ENCODE results near the gene LILRB5.
"Not testable (repeated sequence)": the region's sequence is repeated elsewhere in the genome, so short reads cannot be mapped to it uniquely, and the experiment has no call there.

The LILRB5 gene

GRCh38 chr19:54274516-54274915 is 17.4 kb upstream of the LILRB5 start:
- DNase-seq: not testable (repeated sequence)

- DNase-seq: no peak
Measured at GRCh38 chr19:54273821-54274220, 16.7 kb upstream of the LILRB5 start.

GRCh38 chr19:54272181-54272580 is 15.1 kb upstream of the LILRB5 start:
- DNase-seq: not testable (repeated sequence)

- peak; percentile 29 for DNase-seq
Measured at GRCh38 chr19:54271587-54271986, 14.5 kb upstream of the LILRB5 start.

- peak; percentile 81 for DNase-seq
Measured at GRCh38 chr19:54271106-54271505, 14.0 kb upstream of the LILRB5 start.

GRCh38 chr19:54268936-54269335 is 11.9 kb upstream of the LILRB5 start:
- no peak for DNase-seq

GRCh38 chr19:54266133-54266532 is 9.1 kb upstream of the LILRB5 start:
- DNase-seq: peak; percentile 66

- no peak for DNase-seq
Measured at GRCh38 chr19:54262470-54262869, 5.4 kb upstream of the LILRB5 start.

GRCh38 chr19:54262066-54262465 is 5.0 kb upstream of the LILRB5 start:
- no peak for DNase-seq

GRCh38 chr19:54256250-54257115 is 590 bp downstream of the LILRB5 start:
- no peak for DNase-seq

- DNase-seq: no peak
Measured at GRCh38 chr19:54255105-54255775, 1.8 kb downstream of the LILRB5 start.

GRCh38 chr19:54254195-54254906 is 2.7 kb downstream of the LILRB5 start:
- DNase-seq: no peak

- DNase-seq: no peak
Measured at GRCh38 chr19:54253331-54254194, 3.5 kb downstream of the LILRB5 start.

GRCh38 chr19:54252845-54253244 is 4.2 kb downstream of the LILRB5 start:
- no peak for DNase-seq

GRCh38 chr19:54252243-54252642 is 4.8 kb downstream of the LILRB5 start:
- DNase-seq: no peak

- peak; percentile 100 for DNase-seq
Measured at GRCh38 chr19:54248016-54248601, 9.0 kb downstream of the LILRB5 start.

GRCh38 chr19:54247106-54247930 is 9.8 kb downstream of the LILRB5 start:
- DNase-seq: no peak

- DNase-seq: no peak
Measured at GRCh38 chr19:54245936-54246335, 11.1 kb downstream of the LILRB5 start.

GRCh38 chr19:54243809-54244208 is 13.3 kb downstream of the LILRB5 start:
- peak; percentile 15 for DNase-seq

GRCh38 chr19:54242646-54243045 is 14.4 kb downstream of the LILRB5 start, which contains the start of gene LILRA6:
Gene LILRA6, minus strand, starts transcription at chr19:54242790.
- not testable (repeated sequence) for DNase-seq

- DNase-seq: not testable (repeated sequence)
Measured at GRCh38 chr19:54242234-54242633, 14.8 kb downstream of the LILRB5 start.
